GM21825 (cell line): ENCODE data around the gene NDEL1.

Source experiments
- ATAC-seq: cut with Tn5 transposase; IDR thresholded peaks from one replicate; pipeline ENCODE4 v1.9.1; 2021; ENCODE audit warnings: mild to moderate bottlenecking, moderate library complexity; ENCODE audit not compliant: unreplicated experiment

Gene NDEL1

DNA sequence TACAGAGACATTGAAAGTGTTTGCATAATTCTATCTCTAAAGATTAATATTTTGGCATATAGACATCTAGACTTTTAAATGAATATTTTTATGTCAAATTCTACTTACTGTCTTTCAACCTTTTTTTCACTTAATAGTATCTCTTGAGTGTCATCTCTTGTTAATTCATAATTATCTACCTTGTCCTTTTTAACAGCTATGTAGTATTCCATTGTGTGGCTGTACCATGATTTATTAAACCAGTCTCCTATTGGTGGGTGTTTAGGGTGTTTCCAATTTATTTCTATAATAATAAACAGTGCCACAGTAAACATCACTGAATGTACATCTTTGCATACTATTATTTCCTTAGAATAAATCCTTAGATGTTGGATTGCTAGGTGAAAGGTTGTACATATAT lies 21.7 kb upstream of the NDEL1 start:
- no peak for ATAC-seq

DNA sequence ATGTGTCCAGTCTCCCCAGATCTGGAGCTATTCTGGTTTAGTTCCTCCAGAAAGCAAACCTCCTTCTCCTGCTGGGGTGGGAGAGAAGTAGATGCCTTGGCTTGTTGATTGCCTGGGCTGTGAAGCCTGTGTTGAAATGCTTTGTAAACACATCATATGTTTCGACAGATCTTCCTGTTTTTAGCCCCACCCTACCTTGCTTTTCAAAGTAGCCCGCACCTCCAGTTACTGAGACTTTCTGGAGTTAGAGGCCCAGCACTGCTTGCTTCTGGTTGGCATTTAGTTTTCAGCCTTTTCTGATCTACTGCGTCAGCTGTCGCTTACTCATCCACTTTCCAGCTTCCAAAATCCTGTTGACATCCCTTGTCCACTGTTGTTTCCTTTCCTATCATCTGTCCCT lies 17.9 kb upstream of the NDEL1 start:
- no peak for ATAC-seq

DNA sequence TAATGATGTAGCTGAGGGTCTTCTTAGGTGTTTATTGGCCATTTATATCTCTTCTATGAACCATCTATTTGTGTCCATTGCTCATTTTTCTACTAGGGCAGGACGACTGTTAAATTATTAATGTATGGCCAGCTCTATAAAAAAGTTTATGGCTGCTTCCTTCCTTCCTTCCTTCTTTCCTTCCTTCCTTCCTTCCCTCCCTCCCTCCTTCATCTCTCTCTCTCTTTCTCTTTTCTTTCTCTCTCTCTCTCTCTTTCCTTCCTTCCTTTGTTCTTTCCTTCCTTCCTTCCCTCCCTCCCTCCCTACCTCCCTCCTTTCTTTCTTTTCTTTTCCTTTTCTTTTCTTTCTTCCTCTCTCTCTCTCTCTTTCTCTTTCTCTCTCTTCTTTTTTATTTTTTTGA lies 17.2 kb upstream of the NDEL1 start:
- ATAC-seq: no peak

DNA sequence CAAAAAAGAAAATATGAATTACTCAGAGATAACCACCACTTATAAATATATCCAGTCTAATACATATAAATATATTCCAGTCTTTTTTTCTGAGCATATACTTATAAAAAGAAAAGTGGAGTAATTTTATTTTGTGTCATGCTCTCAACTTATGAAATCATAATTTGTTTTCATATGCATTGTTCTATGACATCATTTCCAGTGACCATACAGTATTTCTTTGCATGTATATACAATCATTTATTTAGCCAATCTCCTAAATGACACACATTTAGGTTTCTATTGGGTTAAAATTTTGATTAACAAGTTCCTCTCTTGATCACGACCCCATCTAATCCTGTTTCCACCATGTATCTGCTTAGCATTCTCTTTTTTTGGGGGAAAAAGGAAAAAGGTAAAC lies 16.4 kb upstream of the NDEL1 start:
- ATAC-seq: no peak

DNA sequence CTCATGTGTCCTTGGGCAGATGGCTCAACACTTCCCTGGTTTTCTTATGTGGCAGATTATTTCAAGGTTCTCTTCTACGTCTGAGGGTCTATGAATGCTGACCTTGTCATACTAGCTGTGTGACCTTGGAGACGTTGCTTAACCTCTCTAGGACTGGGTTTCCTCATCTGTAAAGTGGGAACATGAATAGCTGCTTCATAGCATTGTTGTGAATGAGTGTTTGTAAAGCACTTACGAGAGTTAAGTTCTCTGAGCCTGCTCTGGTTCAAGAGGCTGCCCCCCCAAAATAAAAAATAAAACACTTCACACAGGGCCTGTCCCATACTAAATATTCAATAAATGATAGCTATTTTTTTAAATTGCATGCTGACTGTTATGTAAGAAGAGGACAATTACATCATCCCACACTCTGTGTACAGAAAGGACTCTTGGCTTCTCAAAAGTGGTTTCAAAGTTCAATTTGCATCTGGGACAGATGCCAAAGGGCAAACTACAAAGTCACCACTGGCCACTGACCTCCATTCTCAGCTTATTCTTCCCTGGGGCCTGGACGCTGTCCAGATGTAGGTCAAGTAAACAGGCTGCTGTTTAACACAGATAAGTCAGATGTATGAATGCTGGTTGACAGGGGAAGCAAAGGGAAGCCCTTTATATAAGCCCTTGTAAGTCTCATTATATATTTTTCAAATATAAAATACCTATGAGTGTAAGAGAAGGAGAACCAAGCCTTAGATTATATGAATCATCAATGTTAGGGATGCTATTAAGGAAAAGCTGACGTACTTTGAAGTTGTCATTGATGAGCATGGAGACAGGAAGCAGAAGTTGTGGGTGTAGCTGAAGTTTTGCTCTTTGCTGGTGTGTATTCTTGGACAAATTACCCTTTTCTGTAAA lies 15.4 kb upstream of the NDEL1 start:
- ATAC-seq: no peak

DNA sequence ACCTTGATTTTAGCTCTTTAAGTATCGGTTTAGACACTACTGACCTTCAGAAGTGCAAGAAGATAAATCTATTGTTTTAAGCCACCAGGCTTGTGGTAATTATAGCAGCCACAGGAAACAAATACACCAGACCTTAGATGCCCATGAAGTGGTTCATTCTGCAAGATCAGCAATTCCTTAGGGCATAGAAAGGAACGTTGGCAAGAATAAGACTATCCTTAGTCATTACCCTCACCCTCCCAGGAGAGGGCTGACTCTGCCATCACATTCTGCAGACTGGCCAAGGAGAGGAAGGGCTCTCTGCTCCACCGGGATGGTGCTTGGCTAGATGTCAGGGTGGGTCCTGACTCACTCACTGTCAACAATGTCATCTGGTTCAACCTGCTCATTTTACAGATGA lies 14.1 kb upstream of the NDEL1 start:
- ATAC-seq: no peak

DNA sequence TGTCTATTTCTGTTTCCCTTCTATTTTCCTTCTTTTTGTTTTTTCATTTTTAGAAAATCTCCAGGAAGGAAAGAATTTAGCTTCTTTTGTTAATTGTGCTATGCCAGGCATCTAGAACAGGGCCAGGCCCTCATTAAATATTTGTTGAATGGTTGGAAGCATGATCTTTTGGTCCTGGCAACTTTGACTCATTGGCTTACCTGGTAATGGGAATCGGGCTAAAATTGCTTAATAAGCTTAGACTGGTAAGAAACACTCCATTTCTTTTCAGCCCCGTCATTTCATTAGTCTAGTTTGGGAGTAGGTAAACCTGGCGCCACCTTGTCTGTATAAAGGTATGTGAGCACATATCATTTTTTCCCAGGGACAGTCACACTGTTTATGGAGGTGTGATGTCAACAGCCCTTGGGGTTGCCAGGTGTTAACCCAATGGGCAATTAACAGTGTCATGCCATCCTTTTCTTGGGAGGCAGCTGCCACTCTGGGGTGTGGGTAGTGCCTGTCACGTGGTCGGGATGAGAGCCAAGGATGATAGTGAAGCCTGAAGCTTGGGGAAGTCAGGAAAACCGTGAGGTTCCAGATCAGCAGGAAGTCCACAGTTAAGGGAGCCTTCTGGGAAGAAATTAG lies 9.5 kb upstream of the NDEL1 start:
- ATAC-seq: no peak

DNA sequence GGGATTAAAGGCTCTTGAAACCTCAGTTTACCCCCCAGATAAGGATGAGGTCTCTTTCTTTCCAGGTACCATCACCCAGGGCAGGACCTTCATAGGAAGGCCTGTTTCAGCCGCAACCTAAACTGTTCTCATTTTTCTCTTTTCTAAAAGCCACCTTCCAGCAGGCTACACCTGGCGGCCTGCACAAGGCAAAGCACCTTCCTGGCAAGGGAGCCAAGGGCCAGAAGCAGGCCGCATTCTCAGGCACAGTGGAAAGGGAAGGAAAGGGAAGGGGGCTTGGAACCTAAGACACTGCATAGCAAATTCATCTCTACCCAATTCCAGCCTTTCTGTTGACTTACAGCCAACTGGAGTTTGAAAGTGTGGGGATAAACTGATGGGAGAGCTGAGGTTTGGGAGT lies 8.9 kb upstream of the NDEL1 start:
- ATAC-seq: no peak

DNA sequence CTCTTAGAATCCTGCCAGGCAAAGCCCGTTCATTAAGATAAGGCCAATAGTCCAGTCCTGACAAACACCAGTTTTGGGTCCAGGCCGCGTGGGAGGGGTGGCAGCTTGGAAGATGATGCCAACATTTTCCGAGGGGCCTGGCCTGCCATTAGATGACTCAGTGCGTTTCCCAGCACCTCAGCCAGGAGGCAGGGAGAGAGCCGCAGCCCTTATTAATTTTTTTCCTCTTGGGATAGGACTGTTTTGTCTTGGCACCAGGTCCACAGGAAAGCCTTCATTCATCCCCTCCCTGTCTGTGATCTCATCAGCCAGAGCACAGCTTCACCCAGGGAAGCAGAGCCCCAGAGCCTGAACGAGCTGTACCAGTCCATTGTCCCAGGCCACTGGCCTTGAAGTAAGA lies 4.7 kb upstream of the NDEL1 start:
- ATAC-seq: no peak

DNA sequence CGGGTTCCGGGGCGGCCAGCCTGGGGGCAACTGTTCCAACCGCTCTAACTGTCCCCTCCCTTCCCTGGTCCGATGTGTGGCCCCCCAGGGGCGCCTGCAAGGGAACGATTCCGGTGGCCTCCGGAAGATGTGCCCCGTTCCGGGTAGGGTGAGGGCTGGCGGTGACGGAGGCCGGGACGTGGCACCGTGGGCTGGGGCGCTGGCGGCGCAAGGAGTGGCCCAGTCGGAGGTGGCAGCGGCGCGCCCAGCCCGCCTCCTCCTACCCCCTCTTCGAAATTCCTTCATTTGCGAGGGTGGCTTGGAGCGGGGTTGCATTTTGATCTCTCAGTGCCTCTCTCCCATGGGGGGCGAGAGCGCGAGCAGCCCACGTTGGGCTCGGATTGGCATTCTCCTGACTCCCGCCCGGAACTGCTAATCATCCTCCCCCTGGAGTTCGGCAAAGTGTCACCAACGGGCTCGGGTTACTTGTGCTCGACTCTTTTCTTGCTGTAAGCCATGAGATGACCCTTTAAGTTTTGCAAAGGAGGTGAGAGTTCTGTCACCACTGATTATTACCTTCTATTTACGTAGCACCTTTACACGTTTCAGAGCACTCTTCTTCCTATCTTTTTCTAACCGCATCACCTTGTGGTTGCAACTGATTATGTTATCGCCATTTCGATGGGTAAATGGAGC lies 622 bp downstream of the NDEL1 start:
- peak; percentile 39 for ATAC-seq

DNA sequence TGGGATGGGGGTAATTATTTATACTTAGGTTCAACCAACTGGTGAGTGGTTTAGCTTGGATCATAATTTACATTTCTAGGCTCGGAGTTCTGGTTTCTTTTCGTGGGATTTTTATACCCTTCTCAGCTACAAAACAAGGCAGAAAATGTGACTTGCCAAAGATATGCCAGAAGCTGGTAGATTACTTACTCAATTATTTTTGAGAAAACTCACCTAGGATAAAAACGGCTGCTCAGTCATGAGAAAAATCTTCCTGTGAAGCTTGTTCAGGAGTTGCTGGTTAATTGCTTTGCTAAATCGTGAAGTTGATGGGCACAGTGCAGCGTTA lies 1.1 kb downstream of the NDEL1 start:
- no peak for ATAC-seq

DNA sequence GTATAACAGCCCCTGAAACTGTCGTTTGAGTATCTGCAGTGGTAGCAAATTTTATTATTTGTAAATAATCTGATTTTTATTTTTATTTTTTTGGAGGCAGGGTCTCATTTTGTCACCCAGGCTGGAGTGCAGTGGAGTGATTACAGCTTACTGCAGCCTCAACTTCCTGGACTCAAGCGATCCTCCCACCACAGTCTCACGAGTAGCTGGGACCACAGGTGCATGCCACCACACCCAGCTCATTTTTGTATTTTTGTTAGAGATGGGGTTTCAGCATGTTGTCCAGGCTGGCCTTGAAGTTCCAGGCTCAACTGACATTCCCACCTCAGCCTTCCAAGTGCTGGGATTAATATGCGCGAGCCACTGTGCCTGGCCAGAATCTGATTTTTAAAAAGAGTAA lies 2.8 kb downstream of the NDEL1 start:
- no peak for ATAC-seq

DNA sequence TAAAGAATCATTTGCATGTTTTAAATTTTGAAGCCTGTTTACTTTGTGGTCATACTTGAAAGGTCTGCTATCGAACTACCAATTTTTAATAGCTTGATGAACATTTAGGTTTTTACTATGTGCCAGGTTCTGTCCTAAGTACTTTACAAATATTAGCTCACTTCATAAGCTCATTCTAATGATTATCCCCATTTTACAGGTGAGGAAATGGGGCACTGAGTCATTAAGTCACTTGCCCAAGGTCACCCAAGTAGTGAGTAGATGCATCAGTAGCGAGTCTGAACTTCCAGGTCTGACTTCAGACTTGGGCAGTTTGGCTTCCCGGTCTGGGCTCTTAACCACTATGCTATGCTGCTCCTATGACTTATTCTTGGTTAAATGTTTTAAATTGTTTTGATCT lies 4.0 kb downstream of the NDEL1 start:
- no peak for ATAC-seq

DNA sequence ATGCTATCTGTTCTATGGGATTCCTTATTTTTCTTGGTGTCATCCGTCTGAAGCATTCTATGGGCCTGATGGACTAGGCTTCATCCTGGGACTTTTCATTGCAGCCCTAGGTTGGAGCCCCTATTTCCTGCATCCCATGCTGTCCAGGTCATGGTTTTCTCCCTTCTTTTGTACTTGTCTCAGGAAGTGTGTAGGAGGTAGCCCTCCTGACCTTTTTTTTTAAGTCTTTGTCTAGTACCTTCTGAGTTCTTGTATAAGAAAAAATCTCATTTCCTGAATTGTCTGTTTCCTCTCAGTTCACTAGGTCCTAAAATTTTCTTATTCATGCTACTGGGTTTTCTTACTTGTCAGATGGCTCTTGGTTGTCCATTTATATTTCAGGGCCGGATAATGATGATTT lies 6.0 kb downstream of the NDEL1 start:
- ATAC-seq: no peak

DNA sequence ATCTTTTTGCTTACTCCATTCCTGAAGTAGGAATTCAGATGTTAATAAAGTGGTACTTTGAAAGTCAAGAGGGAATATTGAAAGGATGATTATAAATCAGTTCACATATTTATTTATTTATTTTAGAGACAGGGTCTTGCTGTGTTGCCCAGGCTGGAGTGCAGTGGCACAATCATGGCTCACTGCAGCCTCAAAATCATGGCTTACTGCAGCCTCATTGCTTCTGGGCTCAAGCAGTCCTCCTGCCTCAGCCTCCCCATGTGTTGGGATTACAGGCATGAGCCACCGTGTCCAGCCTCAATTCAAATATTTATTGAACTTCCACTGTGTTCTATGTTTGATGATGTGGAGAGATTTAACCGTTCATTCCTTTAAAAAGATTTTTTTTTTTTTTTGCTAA lies 6.6 kb downstream of the NDEL1 start:
- no peak for ATAC-seq

DNA sequence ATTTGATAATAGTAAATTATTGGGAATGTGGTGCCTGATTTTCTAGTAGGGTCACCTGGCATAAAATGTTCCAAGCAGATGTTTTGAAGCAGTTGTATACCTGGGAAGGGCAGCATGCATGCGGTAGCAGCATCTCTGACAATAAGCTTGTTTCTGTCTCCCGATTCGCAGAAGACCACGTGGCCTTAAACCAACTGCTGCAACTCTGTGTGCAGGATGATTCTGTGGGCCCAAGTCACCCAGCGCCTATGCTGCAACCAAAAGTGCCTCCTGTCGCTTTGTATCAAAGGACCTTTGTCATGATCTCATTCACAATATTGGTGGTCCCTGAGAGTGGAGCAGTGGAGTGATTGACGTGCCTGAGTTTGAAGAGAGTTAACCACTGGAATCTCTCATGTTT lies 8.1 kb downstream of the NDEL1 start:
- ATAC-seq: no peak

DNA sequence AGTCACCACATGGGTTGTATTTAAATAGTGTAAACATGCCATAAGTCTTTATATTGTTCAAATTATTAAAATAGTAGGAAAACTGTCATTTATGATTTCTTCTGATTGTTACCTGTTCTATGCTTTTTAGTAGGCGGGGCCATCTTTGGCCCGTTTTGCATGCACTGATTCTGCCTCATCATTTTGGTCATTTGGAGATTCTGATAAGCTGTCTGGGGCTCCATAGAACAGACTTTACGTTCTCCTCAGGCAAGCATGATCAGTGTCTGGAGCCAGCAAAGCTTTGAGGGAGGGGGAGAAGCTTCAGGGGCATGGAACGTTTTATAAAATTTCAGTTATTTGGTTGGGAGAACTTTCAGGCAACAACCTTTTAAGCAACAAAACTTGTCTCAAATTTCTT lies 8.8 kb downstream of the NDEL1 start:
- ATAC-seq: no peak

DNA sequence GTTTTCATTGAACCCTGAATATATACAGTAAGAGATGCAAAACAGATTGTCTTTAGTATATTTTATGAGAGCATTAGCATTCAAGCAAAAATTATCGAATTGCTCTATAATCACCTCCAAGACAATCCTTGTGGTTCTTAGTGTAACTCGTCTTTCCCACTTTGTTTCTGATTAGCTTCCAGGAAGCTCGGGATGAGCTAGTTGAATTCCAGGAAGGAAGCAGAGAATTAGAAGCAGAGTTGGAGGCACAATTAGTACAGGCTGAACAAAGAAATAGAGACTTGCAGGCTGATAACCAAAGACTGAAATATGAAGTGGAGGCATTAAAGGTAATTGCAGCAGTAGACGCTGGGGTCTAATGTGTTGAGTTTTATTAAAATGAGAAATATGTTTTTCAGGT lies 9.9 kb downstream of the NDEL1 start:
- no peak for ATAC-seq

DNA sequence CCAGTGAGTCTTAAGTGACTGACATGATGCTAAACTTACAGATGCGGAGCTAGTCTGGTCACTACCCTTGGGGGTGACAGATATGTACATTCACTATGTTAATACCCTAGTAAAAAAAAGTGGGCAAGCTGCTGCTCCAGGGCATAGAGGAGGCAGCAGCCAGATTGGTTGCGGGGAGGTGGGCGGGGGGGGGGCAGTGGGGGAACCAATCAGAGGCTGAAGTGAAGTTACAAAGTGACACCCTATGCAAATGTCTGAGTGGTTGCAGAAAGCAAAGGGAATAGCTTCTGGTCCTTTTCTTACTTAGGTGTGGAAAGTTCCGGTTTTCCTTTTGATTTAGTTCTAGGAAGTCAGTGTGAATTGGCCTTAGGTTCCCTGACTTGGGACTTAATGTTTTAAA lies 12.1 kb downstream of the NDEL1 start:
- ATAC-seq: no peak

DNA sequence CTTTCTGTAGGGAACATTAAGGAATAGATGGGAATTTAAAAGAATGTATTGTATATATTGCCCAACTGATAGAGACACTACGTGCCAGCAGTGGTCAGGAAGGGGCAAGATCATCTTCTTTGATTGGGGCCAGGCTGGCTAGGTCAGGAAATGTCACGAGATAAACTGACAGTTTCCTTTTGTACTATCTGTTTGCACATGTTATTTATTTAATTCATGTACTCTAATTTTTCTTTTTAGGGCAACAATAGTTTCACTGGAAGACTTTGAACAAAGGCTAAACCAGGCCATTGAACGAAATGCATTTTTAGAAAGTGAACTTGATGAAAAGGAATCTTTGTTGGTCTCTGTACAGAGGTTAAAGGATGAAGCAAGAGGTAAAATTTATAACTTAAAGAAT lies 12.6 kb downstream of the NDEL1 start:
- no peak for ATAC-seq

DNA sequence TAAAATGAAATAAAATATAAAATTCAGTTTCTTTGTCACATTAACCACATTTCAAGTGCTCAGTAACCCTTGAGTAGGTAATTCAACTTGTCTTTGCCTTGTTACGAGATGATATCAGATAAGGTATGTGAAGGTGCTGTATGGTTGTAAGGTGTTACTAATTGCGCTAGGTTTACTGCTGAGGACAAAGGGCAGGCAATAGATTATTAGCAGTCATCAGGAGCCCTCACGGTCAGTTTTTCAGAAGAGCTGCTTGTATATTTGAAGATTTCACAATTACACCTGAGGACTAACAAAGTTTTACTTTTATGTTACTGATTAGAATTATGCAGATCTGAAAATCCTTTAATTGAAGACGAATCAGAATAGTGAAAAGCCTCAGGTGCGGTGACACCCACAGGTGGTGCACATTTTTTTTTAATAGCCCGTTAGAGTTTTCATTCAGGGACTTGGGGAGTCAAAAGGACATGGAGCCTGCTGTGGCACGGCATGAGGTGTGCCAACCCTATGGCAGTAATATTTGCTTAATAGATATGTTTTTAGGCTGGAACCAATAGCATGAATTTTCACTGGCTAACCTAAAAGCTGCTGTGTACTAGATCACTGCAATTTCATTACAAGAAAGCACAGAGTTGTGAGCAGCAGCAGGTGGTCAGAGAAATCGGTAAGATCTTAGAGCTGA lies 16.4 kb downstream of the NDEL1 start:
- ATAC-seq: no peak

DNA sequence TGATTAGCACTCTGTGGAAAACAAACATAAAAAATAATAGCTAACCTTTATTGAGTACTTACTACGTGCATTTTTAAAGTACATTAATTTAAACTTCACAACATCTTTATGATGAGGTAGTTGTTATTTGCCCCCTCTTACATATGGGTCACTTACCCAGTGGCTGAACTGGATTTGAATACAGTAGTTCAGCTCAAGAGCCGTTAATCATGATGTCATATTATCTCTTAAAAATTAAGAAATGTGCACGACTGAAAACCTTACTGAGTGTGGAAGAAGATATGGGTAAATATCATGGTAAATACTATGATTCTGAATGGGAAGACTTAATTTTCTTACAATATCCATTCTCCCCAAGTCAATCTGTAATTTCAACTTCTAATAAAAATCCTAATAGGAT lies 17.6 kb downstream of the NDEL1 start:
- no peak for ATAC-seq
